PC-9 (cell line): ENCODE data around the gene UCP2. TPM values are rescaled to one million over a fixed set of nuclear protein-coding genes. Genes with fewer than 3 reads are reported as not detected.

Source experiments
- BruUV-seq: library from RNA; stranded (reverse); fragments of 400-500 nt; replicated peaks from 2 replicates; lab custom pipeline; 2021; lab: Mats Ljungman, UMichigan
- CTCF ChIA-PET: fragments of 300-600 bp; sonication (Branson Sonifier 250); formaldehyde crosslinking; loops from one replicate; lab custom pipeline; 2022; ENCODE audit warnings: antibody characterized with exemption; lab: Charles Lee
- POLR2A ChIA-PET: fragments of 300-600 bp; sonication (Branson Sonifier 250); formaldehyde crosslinking; loops from one replicate; lab custom pipeline; 2022; ENCODE audit warnings: antibody characterized with exemption; ENCODE audit not compliant: unreplicated experiment; lab: Charles Lee
- DNase-seq, 2 experiments: peaks; one replicate each; pipeline versions ENCODE4 v3.0.0 to v3.0.0-alpha.2; 2015 to 2022; ENCODE audit warnings: mixed read lengths in 1 of 2
- H2AFZ ChIP-seq: fragments of 200-600 bp; sonication (generic); 2 replicates; pipeline ENCODE4 v1.8.1; 2017; ENCODE audit warnings: antibody characterized with exemption
- H3F3A ChIP-seq: fragments of 200-600 bp; sonication (generic); 2 replicates; pipeline ENCODE4 v1.8.1; 2017; ENCODE audit warnings: antibody characterized with exemption, mild to moderate bottlenecking, low read depth; ENCODE audit not compliant: insufficient read depth
- H3K27ac ChIP-seq: fragments of 200-600 bp; sonication (generic); 2 replicates; pipeline ENCODE4 v1.6.1; 2016; ENCODE audit warnings: mixed run types
- H3K27me3 ChIP-seq: fragments of 200-600 bp; sonication (generic); 2 replicates; pipeline ENCODE4 v1.6.1; 2016; ENCODE audit warnings: low read depth, mixed run types; ENCODE audit not compliant: insufficient read depth
- H3K36me3 ChIP-seq: fragments of 200-600 bp; sonication (generic); 2 replicates; pipeline ENCODE4 v1.6.1; 2016; ENCODE audit warnings: low read depth, mixed run types
- H3K4me1 ChIP-seq: fragments of 200-600 bp; sonication (generic); replicated peaks from 2 replicates; pipeline ENCODE4 v1.6.1; 2016; ENCODE audit warnings: mixed run types; ENCODE audit not compliant: insufficient read depth
- H3K4me2 ChIP-seq: fragments of 200-600 bp; sonication (generic); 2 replicates; pipeline ENCODE4 v1.6.1; 2017; ENCODE audit warnings: mixed run types
- H3K4me3 ChIP-seq: fragments of 200-600 bp; sonication (generic); 2 replicates; pipeline ENCODE4 v1.6.1; 2016; ENCODE audit warnings: mixed run types
- H3K79me2 ChIP-seq: fragments of 200-600 bp; sonication (generic); 2 replicates; pipeline ENCODE4 v1.6.1; 2017; ENCODE audit warnings: low read depth, mixed run types
- H3K9me2 ChIP-seq: fragments of 200-600 bp; sonication (generic); 2 replicates; pipeline ENCODE4 v1.8.1; 2017; ENCODE audit warnings: mild to moderate bottlenecking; ENCODE audit not compliant: insufficient read depth
- H3K9me3 ChIP-seq: fragments of 200-600 bp; sonication (generic); 2 replicates; pipeline ENCODE4 v1.8.1; 2016; ENCODE audit warnings: low read depth; ENCODE audit not compliant: insufficient read depth
- H4K20me1 ChIP-seq: fragments of 200-600 bp; sonication (generic); 2 replicates; pipeline ENCODE4 v1.8.1; 2017; ENCODE audit not compliant: insufficient read depth
- EZH2 ChIP-seq: fragments of 200-600 bp; sonication (generic); IDR thresholded peaks from 2 replicates; pipeline ENCODE4 v1.8.0; 2017; ENCODE audit warnings: antibody characterized with exemption, low read depth
- intact Hi-C: fragments of 100-400 bp; cut with micrococcal nuclease; formaldehyde crosslinking; loops from one replicate; pipeline ENCODE4 v1.10.0; 2022; ENCODE audit not compliant: unreplicated experiment
- total RNA-seq: library from RNA; stranded (reverse); gene quantifications from 2 replicates; pipeline ENCODE4 v1.2.3, GENCODE V29; 2021
- TF ChIP-seq, protein P1 (sequence below): fragments of 200-600 bp; sonication (generic); conservative IDR thresholded peaks from 2 replicates; pipeline ENCODE4 v1.6.1; 2017; ENCODE audit warnings: mixed run types, antibody characterized with exemption, mild to moderate bottlenecking, moderate library complexity

The UCP2 gene
- total RNA-seq, 1 experiment from 2014 or later = 27.2 TPM

DNA sequence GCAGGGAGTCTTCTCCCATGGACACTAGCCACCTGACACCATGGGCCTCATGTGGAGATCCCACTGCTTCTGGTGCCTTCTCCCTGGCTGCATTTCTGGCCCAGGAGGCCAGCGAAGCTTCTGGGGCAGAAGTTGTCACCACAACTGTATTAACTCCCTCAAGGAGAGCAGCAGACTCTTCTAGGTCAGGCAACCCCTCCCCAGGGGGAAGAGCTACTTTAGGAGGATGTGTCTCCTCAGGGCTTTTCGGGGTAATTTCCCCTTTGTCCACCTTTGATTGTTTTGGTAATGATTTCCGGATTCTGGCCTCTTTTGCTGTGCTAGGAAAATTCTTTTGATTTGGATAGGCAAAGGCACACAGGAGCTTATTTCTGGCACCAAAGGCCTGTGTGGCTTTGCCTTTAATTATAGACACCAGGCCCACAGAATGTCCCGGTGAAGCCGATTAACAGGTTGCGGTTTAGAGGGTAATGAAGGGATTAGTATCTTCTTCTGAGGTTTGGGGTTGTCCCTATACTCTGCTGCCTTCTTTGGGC, 8.9 kb upstream of the UCP2 start:
- H2AFZ ChIP-seq = no peak overlapping the region
- ChIA-PET CTCF (interaction anchor here (0.6 kb wide), 1 partner anchor 444 kb away, joined by 12 read pairs; no protein-coding TSS in a partner anchor), POLR2A (interaction anchor here (0.6 kb wide), 1 partner anchor 11 kb away, joined by 3 read pairs; no protein-coding TSS in a partner anchor)
- no peak overlapping the region for H3K4me3 ChIP-seq
- 0 out of 2 replicates have a peak, but pooled peaks cover 6% of the 10 kb centered on the region for H3K4me1 ChIP-seq
- no peaks in the 10 kb centered on the region for H3K9me2 ChIP-seq
- H3K4me2 ChIP-seq = no peak overlapping the region
- DNase-seq = no peak
- no peaks in the 10 kb centered on the region for H3K79me2 ChIP-seq
- H3K27ac ChIP-seq = no peak overlapping the region
- intact Hi-C loops = no loop called here
- H3K36me3 ChIP-seq = no peaks in the 10 kb centered on the region
- BruUV-seq = no TSS peak
- no peak for TF ChIP-seq EZH2
- TF ChIP-seq, protein P1, sequence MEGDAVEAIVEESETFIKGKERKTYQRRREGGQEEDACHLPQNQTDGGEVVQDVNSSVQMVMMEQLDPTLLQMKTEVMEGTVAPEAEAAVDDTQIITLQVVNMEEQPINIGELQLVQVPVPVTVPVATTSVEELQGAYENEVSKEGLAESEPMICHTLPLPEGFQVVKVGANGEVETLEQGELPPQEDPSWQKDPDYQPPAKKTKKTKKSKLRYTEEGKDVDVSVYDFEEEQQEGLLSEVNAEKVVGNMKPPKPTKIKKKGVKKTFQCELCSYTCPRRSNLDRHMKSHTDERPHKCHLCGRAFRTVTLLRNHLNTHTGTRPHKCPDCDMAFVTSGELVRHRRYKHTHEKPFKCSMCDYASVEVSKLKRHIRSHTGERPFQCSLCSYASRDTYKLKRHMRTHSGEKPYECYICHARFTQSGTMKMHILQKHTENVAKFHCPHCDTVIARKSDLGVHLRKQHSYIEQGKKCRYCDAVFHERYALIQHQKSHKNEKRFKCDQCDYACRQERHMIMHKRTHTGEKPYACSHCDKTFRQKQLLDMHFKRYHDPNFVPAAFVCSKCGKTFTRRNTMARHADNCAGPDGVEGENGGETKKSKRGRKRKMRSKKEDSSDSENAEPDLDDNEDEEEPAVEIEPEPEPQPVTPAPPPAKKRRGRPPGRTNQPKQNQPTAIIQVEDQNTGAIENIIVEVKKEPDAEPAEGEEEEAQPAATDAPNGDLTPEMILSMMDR = no peak
- H3K27me3 ChIP-seq = no peaks in the 10 kb centered on the region
- no peaks in the 10 kb centered on the region for H4K20me1 ChIP-seq
- no peaks in the 10 kb centered on the region for H3K9me3 ChIP-seq
- 0 out of 2 replicates have a peak, but pooled peaks cover 2% of the 10 kb centered on the region for H3F3A ChIP-seq

DNA sequence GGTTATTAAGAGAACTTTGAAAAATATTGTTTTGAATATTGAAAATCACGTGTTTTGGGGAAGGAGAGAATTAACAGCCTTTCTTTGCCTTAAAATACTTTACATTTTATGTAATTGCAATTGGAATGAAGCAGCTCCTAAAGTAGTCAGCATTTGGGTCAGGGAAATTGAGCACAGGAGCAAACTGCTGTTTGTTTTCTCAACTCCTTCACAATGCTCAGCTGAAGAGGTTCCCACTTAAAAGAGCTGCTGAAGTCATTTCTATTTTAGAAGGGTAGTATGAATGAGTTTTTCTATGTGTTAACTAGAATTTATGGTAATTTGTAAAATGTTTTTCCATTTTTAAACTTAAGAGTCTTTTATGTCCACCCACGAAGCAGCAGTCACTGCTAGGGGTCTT, 8.1 kb upstream of the UCP2 start:
- no peak for TF ChIP-seq EZH2
- TF ChIP-seq, protein P1 = no peak
- H4K20me1 ChIP-seq = no peaks in the 10 kb centered on the region
- H2AFZ ChIP-seq = no peak overlapping the region
- H3K79me2 ChIP-seq = no peaks in the 10 kb centered on the region
- H3K4me3 ChIP-seq = no peak overlapping the region
- BruUV-seq = no TSS peak
- H3K36me3 ChIP-seq = no peaks in the 10 kb centered on the region
- 0 out of 2 replicates have a peak, but pooled peaks cover 2% of the 10 kb centered on the region for H3F3A ChIP-seq
- H3K27ac ChIP-seq = no peak overlapping the region
- DNase-seq = no peak
- ChIA-PET POLR2A (no interaction called here), CTCF (no interaction called here)
- H3K9me3 ChIP-seq = no peaks in the 10 kb centered on the region
- intact Hi-C loops = no loop called here
- 0 out of 2 replicates have a peak, but pooled peaks cover 6% of the 10 kb centered on the region for H3K4me1 ChIP-seq
- no peaks in the 10 kb centered on the region for H3K27me3 ChIP-seq
- no peaks in the 10 kb centered on the region for H3K9me2 ChIP-seq
- H3K4me2 ChIP-seq = no peak overlapping the region

DNA sequence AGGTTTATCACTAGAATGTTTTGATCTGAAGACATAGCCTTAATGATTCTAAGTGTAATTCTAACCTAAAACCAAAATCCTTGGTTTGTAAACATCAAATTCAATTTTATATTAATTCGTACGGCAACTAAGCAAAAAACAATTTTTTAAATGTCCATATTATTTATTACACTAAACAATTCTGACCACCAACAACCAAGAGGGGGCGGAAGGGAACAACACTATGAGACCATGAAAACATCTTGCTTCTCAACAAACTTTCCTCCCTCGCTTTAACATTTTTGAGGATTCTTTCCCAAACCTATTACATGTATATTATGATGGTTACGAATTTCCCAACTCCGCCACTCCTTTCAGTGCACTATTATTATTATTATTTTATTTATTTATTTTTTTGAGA, 6.5 kb upstream of the UCP2 start:
- no peaks in the 10 kb centered on the region for H3K79me2 ChIP-seq
- no peak overlapping the region for H2AFZ ChIP-seq
- ChIA-PET POLR2A (no interaction called here), CTCF (no interaction called here)
- H3K4me1 ChIP-seq = peaks cover 1% of the 10 kb centered on the region
- H3K27me3 ChIP-seq = no peaks in the 10 kb centered on the region
- intact Hi-C loops = no loop called here
- no peak overlapping the region for H3K27ac ChIP-seq
- no peaks in the 10 kb centered on the region for H3K9me3 ChIP-seq
- no peak for DNase-seq
- no peak overlapping the region for H3K4me3 ChIP-seq
- no peaks in the 10 kb centered on the region for H3K9me2 ChIP-seq
- H3F3A ChIP-seq = 0 out of 2 replicates have a peak, but pooled peaks cover 9% of the 10 kb centered on the region
- no peaks in the 10 kb centered on the region for H3K36me3 ChIP-seq
- no peak for TF ChIP-seq EZH2
- TF ChIP-seq, protein P1 = peak; percentile 60
- no peak overlapping the region for H3K4me2 ChIP-seq
- BruUV-seq = no TSS peak
- H4K20me1 ChIP-seq = no peaks in the 10 kb centered on the region
